ENCODE results near the gene MED7.

The MED7 gene

GRCh38 chr5:157178966-157179365 lies 36.3 kb upstream of the MED7 start:
- 91% methylated on average over 3 of the region's 3 CpGs; no CpG with 5 or more reads in 1 of the 2 experiments for WGBS, 2 experiments (ENCODE audit: insufficient coverage in 2 of 2)
- Histone ChIP-seq H3K4me3 (ENCODE audit: extremely low read depth, insufficient read depth, low read length, poor library complexity, severe bottlenecking) (no peak overlapping the region), H3K4me1 (ENCODE audit: control insufficient read depth, insufficient read depth, low read length, poor library complexity, severe bottlenecking) (no peaks in the 10 kb centered on the region), H3K36me3 (ENCODE audit: control insufficient read depth, insufficient read depth, low read length) (no peaks in the 10 kb centered on the region), H3K9me3 (ENCODE audit: control insufficient read depth, low read length) (no peaks in the 10 kb centered on the region), H3K27ac (ENCODE audit: low read depth, low read length, severe bottlenecking) (no peak overlapping the region)

DNA sequence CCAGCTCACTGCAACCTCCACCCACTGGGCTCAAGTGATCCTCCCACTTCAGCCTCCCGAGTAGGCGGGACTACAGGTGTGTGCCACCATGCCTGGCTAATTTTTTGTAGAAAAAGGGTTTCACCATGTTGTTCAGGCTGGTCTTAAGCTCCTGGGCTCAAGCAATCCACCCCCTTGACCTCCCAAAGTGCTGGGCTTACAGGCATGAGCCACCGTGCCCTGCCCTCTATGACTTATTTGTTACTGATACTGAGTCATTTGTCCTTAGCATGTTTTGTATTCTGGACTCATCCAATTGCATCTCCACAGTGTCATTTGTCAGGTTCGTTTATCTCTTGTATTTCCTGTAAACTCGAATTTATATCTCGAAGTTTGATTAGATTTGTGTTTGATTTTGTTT lies 35.3 kb upstream of the MED7 start:
- Histone ChIP-seq H3K36me3 (ENCODE audit: control insufficient read depth, insufficient read depth, low read length) (no peaks in the 10 kb centered on the region), H3K27ac (ENCODE audit: low read depth, low read length, severe bottlenecking) (no peak overlapping the region), H3K9me3 (ENCODE audit: control insufficient read depth, low read length) (no peaks in the 10 kb centered on the region), H3K4me3 (ENCODE audit: extremely low read depth, insufficient read depth, low read length, poor library complexity, severe bottlenecking) (no peak overlapping the region), H3K4me1 (ENCODE audit: control insufficient read depth, insufficient read depth, low read length, poor library complexity, severe bottlenecking) (no peaks in the 10 kb centered on the region)
- WGBS, 2 experiments (ENCODE audit: insufficient coverage in 2 of 2), result 63 to 89% methylated on average over 2 to 3 of the region's 6 CpGs

GRCh38 chr5:157175071-157175612 lies 32.5 kb upstream of the MED7 start:
- Histone ChIP-seq H3K9me3 (ENCODE audit: control insufficient read depth, low read length) (no peaks in the 10 kb centered on the region), H3K4me1 (ENCODE audit: control insufficient read depth, insufficient read depth, low read length, poor library complexity, severe bottlenecking) (peaks cover 3% of the 10 kb centered on the region), H3K36me3 (ENCODE audit: control insufficient read depth, insufficient read depth, low read length) (no peaks in the 10 kb centered on the region), H3K27ac (ENCODE audit: low read depth, low read length, severe bottlenecking) (no peak overlapping the region), H3K4me3 (ENCODE audit: extremely low read depth, insufficient read depth, low read length, poor library complexity, severe bottlenecking) (no peak overlapping the region)
- WGBS, 2 experiments (ENCODE audit: insufficient coverage in 2 of 2), result 98 to 100% methylated on average over 1 to 6 of the region's 8 CpGs

- Histone ChIP-seq H3K36me3 (ENCODE audit: control insufficient read depth, insufficient read depth, low read length) (no peaks in the 10 kb centered on the region), H3K4me3 (ENCODE audit: extremely low read depth, insufficient read depth, low read length, poor library complexity, severe bottlenecking) (no peak overlapping the region), H3K9me3 (ENCODE audit: control insufficient read depth, low read length) (no peaks in the 10 kb centered on the region), H3K4me1 (ENCODE audit: control insufficient read depth, insufficient read depth, low read length, poor library complexity, severe bottlenecking) (peaks cover 6% of the 10 kb centered on the region), H3K27ac (ENCODE audit: low read depth, low read length, severe bottlenecking) (no peak overlapping the region)
- 56 to 80% methylated on average over 1 to 2 of the region's 2 CpGs for WGBS, 2 experiments (ENCODE audit: insufficient coverage in 2 of 2)
Measured at GRCh38 chr5:157172403-157172802, 29.7 kb upstream of the MED7 start.

- peaks cover 18% of the 10 kb centered on the region for H3K4me1 ChIP-seq (ENCODE audit: control insufficient read depth, insufficient read depth, low read length, poor library complexity, severe bottlenecking)
- H3K9me3 ChIP-seq (ENCODE audit: control insufficient read depth, low read length), result no peaks in the 10 kb centered on the region
- WGBS, 2 experiments (ENCODE audit: insufficient coverage in 2 of 2), result 94 to 100% methylated on average over 2 to 5 of the region's 5 CpGs
- H3K36me3 ChIP-seq (ENCODE audit: control insufficient read depth, insufficient read depth, low read length), result no peaks in the 10 kb centered on the region
- no peak overlapping the region for H3K27ac ChIP-seq (ENCODE audit: low read depth, low read length, severe bottlenecking)
- no peak overlapping the region for H3K4me3 ChIP-seq (ENCODE audit: extremely low read depth, insufficient read depth, low read length, poor library complexity, severe bottlenecking)
Measured at GRCh38 chr5:157168286-157168685, 25.6 kb upstream of the MED7 start.

DNA sequence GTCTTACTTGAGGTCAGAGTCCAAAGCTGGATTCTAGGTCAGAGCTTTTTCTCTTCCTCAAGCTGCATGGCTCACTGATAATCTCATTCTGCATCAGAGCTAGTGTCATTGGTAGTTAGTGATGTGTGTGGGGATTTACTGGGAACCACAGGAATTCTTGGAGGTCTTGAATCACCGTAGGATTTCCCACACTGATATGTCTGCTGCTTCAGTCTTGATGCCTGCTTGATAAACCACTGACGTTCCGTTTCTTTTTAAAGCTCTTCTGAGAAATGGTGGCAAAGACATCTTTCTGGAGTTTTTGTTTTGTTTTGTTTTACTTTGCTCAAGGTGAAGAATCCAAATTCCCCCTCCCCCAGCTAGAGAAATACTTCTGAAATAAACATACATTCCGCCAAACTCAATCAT lies 24.6 kb upstream of the MED7 start:
- peaks cover 15% of the 10 kb centered on the region for H3K4me1 ChIP-seq (ENCODE audit: control insufficient read depth, insufficient read depth, low read length, poor library complexity, severe bottlenecking)
- WGBS, 2 experiments (ENCODE audit: insufficient coverage in 2 of 2), result 84 to 100% methylated on average over 1 to 3 of the region's 4 CpGs
- H3K4me3 ChIP-seq (ENCODE audit: extremely low read depth, insufficient read depth, low read length, poor library complexity, severe bottlenecking), result no peak overlapping the region
- H3K36me3 ChIP-seq (ENCODE audit: control insufficient read depth, insufficient read depth, low read length), result no peaks in the 10 kb centered on the region
- peak overlapping the region; percentile 72 for H3K27ac ChIP-seq (ENCODE audit: low read depth, low read length, severe bottlenecking)
- no peaks in the 10 kb centered on the region for H3K9me3 ChIP-seq (ENCODE audit: control insufficient read depth, low read length)

DNA sequence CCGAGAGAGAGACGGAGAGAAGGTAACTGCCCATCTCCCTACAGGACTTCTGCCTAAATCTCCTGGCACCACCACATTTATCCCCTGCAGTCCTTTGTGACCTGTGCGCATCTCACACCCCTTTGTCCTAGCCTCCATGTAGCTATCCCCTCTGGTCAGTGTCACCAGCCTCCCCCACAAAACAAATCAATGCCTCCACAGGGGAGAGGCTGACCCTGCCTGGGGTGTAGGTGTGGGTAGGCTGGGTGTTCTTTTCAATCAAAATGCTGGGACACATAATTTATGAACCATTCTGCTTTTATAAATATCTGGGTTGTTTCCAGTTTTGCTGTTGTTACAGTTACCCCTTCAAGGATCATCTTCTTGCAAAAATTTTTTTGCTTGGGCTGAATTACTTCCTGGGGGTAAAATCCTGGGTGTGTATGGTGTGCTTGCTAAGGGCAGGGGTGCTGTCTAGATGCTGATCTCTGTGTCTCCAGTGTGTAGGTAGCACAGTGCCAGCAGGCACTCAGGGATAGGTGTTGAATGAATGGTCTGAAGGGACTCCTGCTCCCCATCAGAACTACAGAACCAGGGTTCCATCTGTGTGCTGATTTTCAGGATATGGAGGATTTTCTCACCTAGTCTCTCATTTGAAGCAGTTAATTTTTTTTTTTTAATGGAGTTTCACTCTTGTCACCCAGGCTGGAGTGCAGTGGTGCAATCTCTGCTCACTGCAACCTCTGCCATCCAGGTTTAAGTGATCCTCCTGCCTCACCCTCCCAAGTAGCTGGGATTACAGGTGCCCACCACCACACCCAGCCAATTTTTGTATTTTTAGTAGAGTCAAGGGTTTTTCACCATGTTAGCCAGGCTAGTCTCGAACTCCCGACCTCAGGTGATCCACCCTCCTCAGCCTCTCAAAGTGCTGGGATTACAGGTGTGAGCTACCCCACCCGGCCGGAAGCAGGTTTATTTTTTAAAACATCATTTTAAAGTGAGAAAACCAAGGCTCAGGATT lies 23.8 kb upstream of the MED7 start, which contains the start of gene GARIN3:
GARIN3 (minus strand) TSS at position 51 of the 1,000 bp plus-strand sequence. CDS start 96 bp downstream, outside the sequence.
- WGBS, 2 experiments (ENCODE audit: insufficient coverage in 2 of 2), result 82 to 94% methylated on average over 4 to 5 of the region's 7 CpGs
- Histone ChIP-seq H3K4me1 (ENCODE audit: control insufficient read depth, insufficient read depth, low read length, poor library complexity, severe bottlenecking) (peaks cover 15% of the 10 kb centered on the region), H3K36me3 (ENCODE audit: control insufficient read depth, insufficient read depth, low read length) (no peaks in the 10 kb centered on the region), H3K27ac (ENCODE audit: low read depth, low read length, severe bottlenecking) (no peak within 1 kb of the TSS), H3K9me3 (ENCODE audit: control insufficient read depth, low read length) (no peaks in the 10 kb centered on the region), H3K4me3 (ENCODE audit: extremely low read depth, insufficient read depth, low read length, poor library complexity, severe bottlenecking) (no peak within 1 kb of the TSS)

GRCh38 chr5:157165668-157166067 lies 23.0 kb upstream of the MED7 start:
- Histone ChIP-seq H3K4me3 (ENCODE audit: extremely low read depth, insufficient read depth, low read length, poor library complexity, severe bottlenecking) (no peak overlapping the region), H3K36me3 (ENCODE audit: control insufficient read depth, insufficient read depth, low read length) (no peaks in the 10 kb centered on the region), H3K9me3 (ENCODE audit: control insufficient read depth, low read length) (no peaks in the 10 kb centered on the region), H3K4me1 (ENCODE audit: control insufficient read depth, insufficient read depth, low read length, poor library complexity, severe bottlenecking) (peaks cover 15% of the 10 kb centered on the region), H3K27ac (ENCODE audit: low read depth, low read length, severe bottlenecking) (no peak overlapping the region)
- 92 to 94% methylated on average over 10 to 13 of the region's 14 CpGs for WGBS, 2 experiments (ENCODE audit: insufficient coverage in 2 of 2)

DNA sequence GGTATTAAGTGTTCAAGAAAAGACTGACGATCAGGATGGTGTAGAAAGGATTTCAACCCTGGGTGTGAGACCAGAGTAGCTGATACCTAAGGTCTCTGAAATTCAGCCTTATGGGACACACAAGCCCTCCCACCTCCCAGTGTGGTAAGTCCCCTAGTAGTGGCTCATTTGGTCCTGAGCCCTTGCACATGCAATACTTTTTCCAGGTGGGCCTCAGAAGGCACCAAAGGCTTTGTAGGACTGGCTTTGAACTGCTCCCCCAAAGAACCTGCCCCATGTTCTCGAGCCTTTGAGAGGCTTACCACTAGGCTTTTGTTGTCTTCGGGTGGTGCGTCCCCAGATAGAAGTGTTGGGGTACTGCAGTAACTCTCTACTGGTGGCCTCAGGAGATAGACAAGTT lies 22.6 kb upstream of the MED7 start:
- WGBS, 2 experiments (ENCODE audit: insufficient coverage in 2 of 2), result 87 to 92% methylated on average over 2 to 3 of the region's 4 CpGs
- Histone ChIP-seq H3K4me3 (ENCODE audit: extremely low read depth, insufficient read depth, low read length, poor library complexity, severe bottlenecking) (no peak overlapping the region), H3K9me3 (ENCODE audit: control insufficient read depth, low read length) (no peaks in the 10 kb centered on the region), H3K36me3 (ENCODE audit: control insufficient read depth, insufficient read depth, low read length) (no peaks in the 10 kb centered on the region), H3K27ac (ENCODE audit: low read depth, low read length, severe bottlenecking) (no peak overlapping the region), H3K4me1 (ENCODE audit: control insufficient read depth, insufficient read depth, low read length, poor library complexity, severe bottlenecking) (peaks cover 15% of the 10 kb centered on the region)

GRCh38 chr5:157164521-157164920 lies 21.9 kb upstream of the MED7 start:
- WGBS, 2 experiments (ENCODE audit: insufficient coverage in 2 of 2), result 81 to 100% methylated on average over 3 of the region's 5 CpGs
- H3K9me3 ChIP-seq (ENCODE audit: control insufficient read depth, low read length), result no peaks in the 10 kb centered on the region
- peaks cover 15% of the 10 kb centered on the region for H3K4me1 ChIP-seq (ENCODE audit: control insufficient read depth, insufficient read depth, low read length, poor library complexity, severe bottlenecking)
- no peak overlapping the region for H3K4me3 ChIP-seq (ENCODE audit: extremely low read depth, insufficient read depth, low read length, poor library complexity, severe bottlenecking)
- H3K27ac ChIP-seq (ENCODE audit: low read depth, low read length, severe bottlenecking), result no peak overlapping the region
- H3K36me3 ChIP-seq (ENCODE audit: control insufficient read depth, insufficient read depth, low read length), result no peaks in the 10 kb centered on the region
